ENCODE measurements around the gene E2F1.

Gene E2F1

DNA sequence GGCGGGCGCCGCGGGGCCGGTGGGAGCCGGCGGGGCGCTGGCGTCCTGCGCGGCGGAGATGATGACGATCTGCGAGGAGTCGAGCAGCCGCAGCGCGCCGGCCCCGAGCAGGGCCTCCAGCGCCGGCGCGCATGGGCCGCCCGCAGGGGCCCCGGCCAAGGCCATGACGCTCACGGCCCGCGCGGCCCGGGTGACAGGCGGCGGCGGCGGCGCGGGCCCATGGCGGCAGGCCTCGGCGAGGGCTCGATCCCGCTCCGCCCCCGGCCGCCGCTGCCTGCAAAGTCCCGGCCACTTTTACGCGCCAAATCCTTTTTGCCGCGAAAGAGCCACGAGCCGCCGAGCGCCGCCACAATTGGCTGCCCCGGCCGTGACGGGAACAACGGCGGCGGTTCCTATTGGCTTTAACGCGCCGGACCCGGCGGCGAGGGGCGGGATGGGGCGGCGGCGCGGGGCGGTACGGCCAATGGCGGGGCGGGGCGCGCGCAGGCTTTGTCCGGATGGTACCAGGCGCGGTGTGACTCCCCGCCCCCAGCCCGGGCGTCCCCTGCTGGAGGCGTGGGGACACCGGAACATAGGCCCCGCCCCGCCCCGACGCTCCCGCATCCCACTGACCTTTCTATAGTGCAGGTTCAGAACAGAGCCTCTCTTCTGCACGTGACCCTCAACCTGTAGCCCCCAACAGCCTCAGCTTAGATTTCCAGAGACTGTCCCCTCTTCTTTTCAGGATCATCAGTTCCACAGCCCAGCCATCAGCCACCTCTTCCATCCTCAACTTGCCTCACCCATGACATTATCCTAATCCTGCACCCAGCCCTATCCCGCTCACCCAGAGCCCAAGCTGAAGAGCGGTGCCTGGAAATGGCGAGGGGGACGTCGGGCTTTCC is at the start of gene E2F1:
E2F1 (minus strand) TSS at position 286 of the 884 bp plus-strand sequence; CDS start at position 165, 121 bp downstream.
- H3K4me1 ChIP-seq (ENCODE audit: control insufficient read depth in 1 of 2, insufficient read depth in 2 of 2, low read length in 2 of 2) = peaks cover 5 to 18% of the 10 kb centered on the region in 2 donors
- no peaks in the 10 kb centered on the region for H3K27me3 ChIP-seq (ENCODE audit: low read depth, low read length)
- H3K36me3 ChIP-seq (ENCODE audit: control insufficient read depth in 1 of 2, insufficient read depth in 2 of 2, low read length in 2 of 2) = no peaks in the 10 kb centered on the region
- peak within 1 kb of the TSS; percentile 44 to 53 for H3K4me3 ChIP-seq (ENCODE audit: low read depth in 1 of 2, low read length in 2 of 2)
- H3K9me3 ChIP-seq (ENCODE audit: control insufficient read depth in 1 of 2, low read length in 2 of 2) = no peaks in the 10 kb centered on the region
- H3K27ac ChIP-seq (ENCODE audit: low read length) = no peak within 1 kb of the TSS

- peaks cover 0 to 7% of the 10 kb centered on the region in 2 donors for H3K36me3 ChIP-seq (ENCODE audit: control insufficient read depth in 1 of 2, insufficient read depth in 2 of 2, low read length in 2 of 2)
- peaks cover 0 to 14% of the 10 kb centered on the region in 2 donors for H3K9me3 ChIP-seq (ENCODE audit: control insufficient read depth in 1 of 2, low read length in 2 of 2)
- H3K4me1 ChIP-seq (ENCODE audit: control insufficient read depth in 1 of 2, insufficient read depth in 2 of 2, low read length in 2 of 2) = peaks cover 8 to 18% of the 10 kb centered on the region in 2 donors
- peak overlapping the region; percentile 59 for H3K27ac ChIP-seq (ENCODE audit: low read length)
- peak overlapping the region in 1 of 2 donors; percentile 1 for H3K4me3 ChIP-seq (ENCODE audit: low read depth in 1 of 2, low read length in 2 of 2)
- no peaks in the 10 kb centered on the region for H3K27me3 ChIP-seq (ENCODE audit: low read depth, low read length)
These were observed 47.7 kb upstream of the E2F1 start for GRCh38 chr20:33733654-33734576.

DNA sequence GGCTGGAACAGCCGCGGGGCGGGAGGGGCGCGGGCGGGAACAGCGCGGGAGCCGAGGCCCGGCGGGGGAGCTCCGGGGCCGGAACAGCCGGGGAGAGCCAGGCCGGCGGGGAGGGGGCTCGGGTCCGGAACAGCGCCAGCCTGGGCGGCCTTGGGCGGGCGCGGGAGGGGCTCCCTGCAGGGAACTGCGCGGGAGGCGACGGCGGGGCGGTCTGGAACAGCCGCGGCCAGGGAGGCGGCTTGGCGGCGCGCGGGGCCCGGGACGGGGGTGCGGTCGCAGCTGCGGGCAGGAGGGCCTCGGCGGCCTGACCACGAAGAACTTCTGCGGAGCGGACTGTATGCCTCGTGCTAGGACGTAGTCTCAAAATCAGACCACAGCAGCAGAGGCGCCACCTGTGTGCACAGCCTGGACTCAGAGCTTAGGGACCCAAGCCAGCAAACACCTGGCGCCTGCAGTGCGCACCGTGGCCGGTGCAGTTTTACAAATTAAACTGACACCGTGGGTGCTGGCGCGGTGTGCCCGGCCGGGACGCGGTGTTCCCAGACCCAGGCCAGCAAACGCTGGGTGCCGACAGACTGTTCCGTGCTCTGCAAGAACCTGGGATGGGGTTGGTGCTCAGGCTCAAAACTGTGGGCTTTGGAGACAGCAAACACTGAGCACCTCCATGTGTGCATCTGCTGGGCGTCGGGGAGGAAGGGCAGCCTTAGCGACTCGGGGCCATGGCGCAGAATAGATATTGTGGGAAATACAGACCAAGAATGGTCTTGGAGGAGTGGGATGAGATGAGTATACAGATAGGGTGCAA is 46.2 kb upstream of the E2F1 start:
- peak overlapping the region; percentile 66 to 74 for H3K4me3 ChIP-seq (ENCODE audit: low read depth in 1 of 2, low read length in 2 of 2)
- H3K36me3 ChIP-seq (ENCODE audit: control insufficient read depth in 1 of 2, insufficient read depth in 2 of 2, low read length in 2 of 2) = peaks cover 0 to 7% of the 10 kb centered on the region in 2 donors
- H3K9me3 ChIP-seq (ENCODE audit: control insufficient read depth in 1 of 2, low read length in 2 of 2) = peaks cover 0 to 14% of the 10 kb centered on the region in 2 donors
- H3K27ac ChIP-seq (ENCODE audit: low read length) = peak overlapping the region; percentile 54
- H3K27me3 ChIP-seq (ENCODE audit: low read depth, low read length) = no peaks in the 10 kb centered on the region
- H3K4me1 ChIP-seq (ENCODE audit: control insufficient read depth in 1 of 2, insufficient read depth in 2 of 2, low read length in 2 of 2) = peaks cover 8 to 18% of the 10 kb centered on the region in 2 donors

DNA sequence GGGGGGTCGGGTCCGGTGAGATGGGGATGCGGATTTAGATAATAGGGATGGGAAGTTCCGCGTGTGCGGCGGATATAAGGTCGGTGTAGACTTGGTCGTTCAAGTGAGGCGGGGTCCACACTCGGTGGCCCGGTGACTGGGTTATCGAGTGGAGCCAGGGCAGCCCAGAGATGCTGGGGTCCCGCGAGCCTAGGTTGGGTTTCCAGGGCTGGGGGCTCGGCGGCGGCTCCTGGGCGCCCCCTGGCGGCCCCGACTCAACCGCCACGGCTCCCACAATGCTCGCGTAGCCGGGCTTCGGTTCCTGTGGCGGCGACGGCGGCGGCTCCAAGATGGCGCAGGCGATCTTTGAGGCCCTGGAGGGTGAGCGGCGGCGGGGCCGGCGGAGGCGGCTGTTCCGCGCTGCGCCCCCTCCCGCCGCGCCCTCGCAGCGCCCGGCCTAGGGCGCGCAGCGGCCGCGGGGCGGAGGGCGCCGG is 45.5 kb upstream of the E2F1 start, which contains the start of gene ZNF341:
ZNF341 (plus strand) TSS at position 304 of the 473 bp plus-strand sequence; CDS start at position 330, 26 bp downstream.
- Histone ChIP-seq H3K27me3 (ENCODE audit: low read depth, low read length) (no peaks in the 10 kb centered on the region), H3K36me3 (ENCODE audit: control insufficient read depth in 1 of 2, insufficient read depth in 2 of 2, low read length in 2 of 2) (peaks cover 0 to 5% of the 10 kb centered on the region in 2 donors), H3K4me1 (ENCODE audit: control insufficient read depth in 1 of 2, insufficient read depth in 2 of 2, low read length in 2 of 2) (peaks cover 8 to 18% of the 10 kb centered on the region in 2 donors), H3K27ac (ENCODE audit: low read length) (peak within 1 kb of the TSS; percentile 79), H3K9me3 (ENCODE audit: control insufficient read depth in 1 of 2, low read length in 2 of 2) (peaks cover 0 to 11% of the 10 kb centered on the region in 2 donors), H3K4me3 (ENCODE audit: low read depth in 1 of 2, low read length in 2 of 2) (peak within 1 kb of the TSS; percentile 66 to 74)

DNA sequence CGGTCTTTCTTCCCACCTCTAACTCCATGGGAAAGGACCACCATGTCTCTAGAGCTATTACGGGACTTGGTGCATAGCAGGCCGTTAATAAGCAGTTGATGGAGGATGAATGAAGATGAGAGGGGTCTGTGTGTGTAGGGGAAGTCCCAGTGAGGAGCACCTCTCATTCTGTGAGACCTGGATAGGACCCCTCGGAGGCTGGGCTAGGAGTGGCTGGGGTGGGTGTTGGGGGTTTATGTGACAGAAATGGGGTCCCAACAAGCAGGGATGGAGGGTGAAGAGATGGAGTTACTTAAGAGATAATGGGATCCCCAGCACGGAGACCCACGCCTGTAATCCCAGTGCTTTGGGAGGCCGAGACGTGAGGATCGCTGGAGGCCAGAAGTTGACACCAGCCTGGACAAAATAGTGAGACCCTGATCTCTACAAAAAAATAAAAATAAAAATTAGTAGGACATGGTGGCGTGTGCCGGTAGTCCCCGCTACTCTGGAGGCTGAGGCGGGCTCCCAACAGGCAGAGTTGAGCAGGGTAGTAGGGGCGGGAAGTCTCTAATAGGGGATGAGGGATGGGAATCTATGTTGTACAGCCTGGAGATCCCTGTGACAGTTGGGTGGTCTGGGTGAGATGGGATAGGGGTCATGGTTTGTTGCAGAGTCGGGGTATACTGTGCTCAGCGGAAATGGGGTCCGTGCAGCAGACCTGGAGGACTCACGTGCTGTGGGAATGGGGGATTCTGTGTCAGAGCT is 44.9 kb upstream of the E2F1 start:
- Histone ChIP-seq H3K27ac (ENCODE audit: low read length) (peak overlapping the region; percentile 79), H3K9me3 (ENCODE audit: control insufficient read depth in 1 of 2, low read length in 2 of 2) (peaks cover 0 to 6% of the 10 kb centered on the region in 2 donors), H3K27me3 (ENCODE audit: low read depth, low read length) (no peaks in the 10 kb centered on the region), H3K36me3 (ENCODE audit: control insufficient read depth in 1 of 2, insufficient read depth in 2 of 2, low read length in 2 of 2) (no peaks in the 10 kb centered on the region), H3K4me3 (ENCODE audit: low read depth in 1 of 2, low read length in 2 of 2) (peak overlapping the region; percentile 48 to 64), H3K4me1 (ENCODE audit: control insufficient read depth in 1 of 2, insufficient read depth in 2 of 2, low read length in 2 of 2) (peaks cover 8 to 18% of the 10 kb centered on the region in 2 donors)

DNA sequence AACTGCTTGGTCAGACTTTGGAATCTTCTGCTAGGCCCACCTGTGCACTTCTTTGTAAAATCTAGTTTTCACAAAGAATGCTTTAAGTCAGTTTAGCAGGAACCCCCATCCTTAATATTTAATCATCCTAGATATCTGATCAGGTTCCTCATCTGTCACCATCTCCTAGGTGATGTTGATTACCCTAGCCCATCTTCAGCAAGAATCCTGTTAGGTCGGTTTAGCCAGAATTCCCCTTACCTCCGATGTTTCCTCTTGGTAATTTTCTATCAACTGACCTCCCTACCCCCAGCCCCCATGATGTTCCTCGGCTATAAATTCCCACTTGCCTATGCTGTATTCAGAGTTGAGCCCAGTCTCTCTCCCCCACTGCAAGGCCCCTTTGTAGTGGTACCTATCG is 42.9 kb upstream of the E2F1 start:
- Histone ChIP-seq H3K4me1 (ENCODE audit: control insufficient read depth in 1 of 2, insufficient read depth in 2 of 2, low read length in 2 of 2) (peaks cover 7 to 17% of the 10 kb centered on the region in 2 donors), H3K36me3 (ENCODE audit: control insufficient read depth in 1 of 2, insufficient read depth in 2 of 2, low read length in 2 of 2) (no peaks in the 10 kb centered on the region), H3K9me3 (ENCODE audit: control insufficient read depth in 1 of 2, low read length in 2 of 2) (no peaks in the 10 kb centered on the region), H3K27me3 (ENCODE audit: low read depth, low read length) (no peaks in the 10 kb centered on the region), H3K27ac (ENCODE audit: low read length) (no peak overlapping the region), H3K4me3 (ENCODE audit: low read depth in 1 of 2, low read length in 2 of 2) (no peak overlapping the region)

DNA sequence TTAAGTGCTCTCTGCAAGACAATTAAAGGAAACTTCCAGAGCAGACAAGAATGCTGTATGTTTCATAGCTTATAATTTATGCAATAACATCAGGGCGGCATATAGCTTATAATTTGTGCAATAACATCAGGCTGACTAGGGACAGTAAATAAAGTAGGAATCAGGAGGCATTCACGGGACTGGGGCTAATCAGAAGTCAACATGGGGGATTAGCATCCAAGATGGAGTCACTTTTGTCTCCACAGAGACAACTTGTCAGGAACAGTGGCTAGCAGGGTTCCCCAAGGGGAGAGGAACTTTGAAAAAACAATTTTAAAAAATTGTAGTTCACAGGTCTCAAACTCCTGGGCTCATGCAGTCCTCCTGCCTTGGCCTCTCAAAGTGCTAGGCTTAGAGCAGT is 42.3 kb upstream of the E2F1 start:
- H3K27me3 ChIP-seq (ENCODE audit: low read depth, low read length) = no peaks in the 10 kb centered on the region
- no peaks in the 10 kb centered on the region for H3K9me3 ChIP-seq (ENCODE audit: control insufficient read depth in 1 of 2, low read length in 2 of 2)
- H3K36me3 ChIP-seq (ENCODE audit: control insufficient read depth in 1 of 2, insufficient read depth in 2 of 2, low read length in 2 of 2) = no peaks in the 10 kb centered on the region
- H3K4me1 ChIP-seq (ENCODE audit: control insufficient read depth in 1 of 2, insufficient read depth in 2 of 2, low read length in 2 of 2) = peaks cover under 1 to 11% of the 10 kb centered on the region in 2 donors
- no peak overlapping the region for H3K4me3 ChIP-seq (ENCODE audit: low read depth in 1 of 2, low read length in 2 of 2)
- H3K27ac ChIP-seq (ENCODE audit: low read length) = no peak overlapping the region

DNA sequence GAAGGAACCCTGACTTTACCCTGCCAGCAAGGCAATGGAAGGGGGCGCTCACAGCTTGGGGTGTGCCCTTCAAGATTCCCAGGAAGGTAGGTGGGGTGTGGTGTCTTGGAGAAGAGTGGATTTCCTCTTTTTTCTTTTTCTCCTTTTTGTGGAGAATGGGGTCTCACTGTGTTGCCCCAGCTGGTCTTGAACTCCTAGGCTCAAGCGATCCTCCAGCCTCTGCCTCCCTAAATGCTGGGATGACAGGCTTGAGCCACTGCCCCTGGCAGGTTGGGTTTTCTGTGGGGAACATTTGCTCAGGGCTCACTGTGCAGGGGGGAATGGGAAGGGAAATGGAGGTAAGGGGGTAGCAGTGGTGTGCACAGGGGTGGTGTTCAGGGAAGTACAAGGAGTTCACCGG is 41.6 kb upstream of the E2F1 start:
- Histone ChIP-seq H3K4me3 (ENCODE audit: low read depth in 1 of 2, low read length in 2 of 2) (no peak overlapping the region), H3K36me3 (ENCODE audit: control insufficient read depth in 1 of 2, insufficient read depth in 2 of 2, low read length in 2 of 2) (no peaks in the 10 kb centered on the region), H3K27me3 (ENCODE audit: low read depth, low read length) (no peaks in the 10 kb centered on the region), H3K4me1 (ENCODE audit: control insufficient read depth in 1 of 2, insufficient read depth in 2 of 2, low read length in 2 of 2) (peaks cover 0 to 5% of the 10 kb centered on the region in 2 donors), H3K9me3 (ENCODE audit: control insufficient read depth in 1 of 2, low read length in 2 of 2) (no peaks in the 10 kb centered on the region), H3K27ac (ENCODE audit: low read length) (no peak overlapping the region)

- Histone ChIP-seq H3K4me1 (ENCODE audit: control insufficient read depth in 1 of 2, insufficient read depth in 2 of 2, low read length in 2 of 2) (peaks cover 0 to 5% of the 10 kb centered on the region in 2 donors), H3K27ac (ENCODE audit: low read length) (no peak overlapping the region), H3K27me3 (ENCODE audit: low read depth, low read length) (no peaks in the 10 kb centered on the region), H3K9me3 (ENCODE audit: control insufficient read depth in 1 of 2, low read length in 2 of 2) (no peaks in the 10 kb centered on the region), H3K4me3 (ENCODE audit: low read depth in 1 of 2, low read length in 2 of 2) (no peak overlapping the region), H3K36me3 (ENCODE audit: control insufficient read depth in 1 of 2, insufficient read depth in 2 of 2, low read length in 2 of 2) (no peaks in the 10 kb centered on the region)
These were observed 40.9 kb upstream of the E2F1 start for GRCh38 chr20:33727115-33727479.
